ENCODE results near the gene DENND1A.

The DENND1A gene

DNA sequence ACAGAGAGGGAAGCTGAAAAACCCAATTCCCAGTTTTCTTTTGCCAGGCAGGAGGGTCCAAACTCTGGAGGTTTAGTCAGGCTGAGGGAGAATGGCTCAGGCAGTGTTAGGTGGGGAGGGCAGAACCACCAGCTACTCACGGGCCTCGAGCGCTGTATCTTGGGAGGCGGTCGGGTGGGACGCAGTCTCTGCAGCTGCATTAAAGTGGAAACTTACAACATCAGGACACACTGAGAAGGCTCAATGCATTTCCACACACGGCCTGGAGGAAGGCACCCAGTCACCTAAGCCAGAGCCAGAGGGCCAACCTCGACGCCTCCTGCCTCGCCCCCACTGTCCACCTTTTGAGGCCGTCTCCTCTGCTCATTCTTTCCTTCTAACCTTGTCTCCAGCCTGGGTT lies 518.3 kb downstream of the DENND1A start:
- TF ChIP-seq FOXP2 (optimal IDR thresholded peaks at IDR 0.05; ENCODE audit: borderline replicate concordance, extremely low read depth, extremely low read length, insufficient read depth) (no peak), SIN3A (IDR thresholded peaks at IDR 0.05; ENCODE audit: borderline replicate concordance, insufficient read depth, low read length) (no peak), REST (IDR thresholded peaks at IDR 0.05; ENCODE audit: insufficient read depth in 1 of 2, low read depth in 2 of 2, low read length in 2 of 2) (no peak), TAF1 (IDR thresholded peaks at IDR 0.05; ENCODE audit: borderline replicate concordance, insufficient read depth, low read length) (no peak), POLR2AphosphoS5 (IDR thresholded peaks at IDR 0.05; ENCODE audit: low read depth, low read length) (no peak)

DNA sequence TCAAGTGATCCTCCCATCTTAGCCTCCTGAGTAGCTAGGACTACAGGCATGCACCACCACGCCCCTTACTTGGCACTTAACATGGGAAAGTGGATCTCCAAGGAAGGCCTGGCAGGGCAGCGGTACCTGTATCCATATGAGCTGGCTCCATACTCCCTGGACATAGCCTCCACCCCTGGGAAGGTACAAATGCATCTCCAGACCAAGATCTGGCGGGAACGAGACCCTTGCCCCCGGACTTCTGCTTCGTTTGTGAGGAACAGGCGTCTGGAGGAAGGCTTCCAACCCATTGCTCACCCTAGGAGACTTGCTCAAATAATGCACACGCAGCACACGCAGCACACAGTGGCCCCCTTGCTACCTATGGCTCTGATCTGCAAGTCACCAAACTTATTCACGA lies 518.7 kb downstream of the DENND1A start:
- TF ChIP-seq REST (IDR thresholded peaks at IDR 0.05; ENCODE audit: insufficient read depth in 1 of 2, low read depth in 2 of 2, low read length in 2 of 2) = no peak
- TF ChIP-seq POLR2AphosphoS5 (IDR thresholded peaks at IDR 0.05; ENCODE audit: low read depth, low read length) = no peak
- no peak for TF ChIP-seq SIN3A (IDR thresholded peaks at IDR 0.05; ENCODE audit: borderline replicate concordance, insufficient read depth, low read length)
- TF ChIP-seq TAF1 (IDR thresholded peaks at IDR 0.05; ENCODE audit: borderline replicate concordance, insufficient read depth, low read length) = no peak
- TF ChIP-seq FOXP2 (optimal IDR thresholded peaks at IDR 0.05; ENCODE audit: borderline replicate concordance, extremely low read depth, extremely low read length, insufficient read depth) = no peak

- TF ChIP-seq POLR2AphosphoS5 (IDR thresholded peaks at IDR 0.05; ENCODE audit: low read depth, low read length) (no peak), REST (IDR thresholded peaks at IDR 0.05; ENCODE audit: insufficient read depth in 1 of 2, low read depth in 2 of 2, low read length in 2 of 2) (no peak), SIN3A (IDR thresholded peaks at IDR 0.05; ENCODE audit: borderline replicate concordance, insufficient read depth, low read length) (no peak), FOXP2 (optimal IDR thresholded peaks at IDR 0.05; ENCODE audit: borderline replicate concordance, extremely low read depth, extremely low read length, insufficient read depth) (no peak), TAF1 (IDR thresholded peaks at IDR 0.05; ENCODE audit: borderline replicate concordance, insufficient read depth, low read length) (no peak)
These were observed 519.5 kb downstream of the DENND1A start for GRCh38 chr9:123410281-123410910.

DNA sequence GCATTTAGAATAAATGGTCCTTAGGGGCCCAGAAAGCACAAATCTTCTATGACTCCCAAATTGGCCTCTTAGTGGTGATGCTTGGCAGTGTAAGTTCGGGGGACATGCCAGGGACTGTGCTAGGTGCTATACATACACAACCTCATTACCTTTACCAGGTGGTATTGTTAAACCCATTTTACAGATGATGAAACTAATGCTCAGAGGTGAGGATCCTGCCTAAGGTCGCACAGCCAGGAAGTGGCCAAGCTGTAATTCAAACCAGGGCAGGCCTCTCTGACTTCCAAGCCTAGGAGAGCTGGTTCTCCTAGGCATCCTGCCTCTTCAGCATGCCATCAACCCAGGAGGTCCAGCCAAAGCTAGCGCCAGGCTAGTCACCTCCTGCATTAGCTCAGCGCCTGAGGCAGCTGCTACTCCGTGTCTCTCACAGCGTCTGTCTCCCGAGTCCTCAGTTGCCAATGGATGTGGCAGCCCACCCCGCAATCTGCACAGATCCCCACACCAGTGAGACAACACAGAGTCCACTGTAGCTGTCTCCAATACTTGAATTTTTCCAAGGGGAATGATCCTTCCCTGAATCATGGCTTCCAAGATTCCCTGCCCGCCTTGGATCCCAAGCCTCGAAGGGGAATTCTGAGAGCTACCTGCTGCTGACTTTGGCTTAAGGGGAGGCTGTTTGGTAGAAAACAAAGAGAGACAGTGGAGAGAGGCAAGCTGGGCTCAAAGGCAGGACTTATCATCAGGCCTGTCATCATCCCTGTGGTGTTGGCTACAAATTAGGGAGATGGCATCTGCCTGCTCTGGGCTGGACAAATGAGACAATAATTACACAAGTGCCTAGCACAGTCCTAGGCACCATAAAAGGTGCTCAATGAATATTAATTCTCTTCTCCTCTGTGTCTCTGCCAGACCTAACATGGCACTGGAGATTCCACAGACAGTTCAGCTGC lies 521.3 kb downstream of the DENND1A start:
- TF ChIP-seq SIN3A (IDR thresholded peaks at IDR 0.05; ENCODE audit: borderline replicate concordance, insufficient read depth, low read length) = no peak
- no peak for TF ChIP-seq TAF1 (IDR thresholded peaks at IDR 0.05; ENCODE audit: borderline replicate concordance, insufficient read depth, low read length)
- TF ChIP-seq POLR2AphosphoS5 (IDR thresholded peaks at IDR 0.05; ENCODE audit: low read depth, low read length) = no peak
- no peak for TF ChIP-seq FOXP2 (optimal IDR thresholded peaks at IDR 0.05; ENCODE audit: borderline replicate concordance, extremely low read depth, extremely low read length, insufficient read depth)
- TF ChIP-seq REST (IDR thresholded peaks at IDR 0.05; ENCODE audit: insufficient read depth in 1 of 2, low read depth in 2 of 2, low read length in 2 of 2) = no peak

Data from PFSK-1 (cell line).